Measurements from ENCODE around the gene TEKT5.

Gene TEKT5

GRCh38 chr16:10688291-10688690 is 6.4 kb downstream of the TEKT5 start:
- H3K27me3 ChIP-seq (ENCODE audit: insufficient read depth, poor library complexity, severe bottlenecking), result no peaks in the 10 kb centered on the region
- H3K9me3 ChIP-seq (ENCODE audit: severe bottlenecking), result no peaks in the 10 kb centered on the region
- no peak for TF ChIP-seq CTCF (IDR thresholded peaks at IDR 0.05; ENCODE audit: poor library complexity, severe bottlenecking)
- no peak overlapping the region for H3K27ac ChIP-seq (ENCODE audit: poor library complexity, severe bottlenecking)
- H3K36me3 ChIP-seq (ENCODE audit: low read depth), result no peaks in the 10 kb centered on the region
- DNase-seq (ENCODE audit: low spot score), result no peak
- no peak overlapping the region for H3K4me3 ChIP-seq (ENCODE audit: severe bottlenecking)
- H3K4me1 ChIP-seq (ENCODE audit: insufficient read depth, poor library complexity, severe bottlenecking), result no peaks in the 10 kb centered on the region
- ATAC-seq (ENCODE audit: low read depth), result no peak

- H3K4me1 ChIP-seq (ENCODE audit: insufficient read depth, poor library complexity, severe bottlenecking), result no peaks in the 10 kb centered on the region
- no peak for DNase-seq (ENCODE audit: low spot score)
- H3K4me3 ChIP-seq (ENCODE audit: severe bottlenecking), result no peak overlapping the region
- TF ChIP-seq CTCF (IDR thresholded peaks at IDR 0.05; ENCODE audit: poor library complexity, severe bottlenecking), result no peak
- no peaks in the 10 kb centered on the region for H3K27me3 ChIP-seq (ENCODE audit: insufficient read depth, poor library complexity, severe bottlenecking)
- H3K36me3 ChIP-seq (ENCODE audit: low read depth), result no peaks in the 10 kb centered on the region
- no peak overlapping the region for H3K27ac ChIP-seq (ENCODE audit: poor library complexity, severe bottlenecking)
- no peaks in the 10 kb centered on the region for H3K9me3 ChIP-seq (ENCODE audit: severe bottlenecking)
- ATAC-seq (ENCODE audit: low read depth), result no peak
These were observed 9.0 kb downstream of the TEKT5 start for GRCh38 chr16:10685709-10686108.

- Histone ChIP-seq H3K4me1 (ENCODE audit: insufficient read depth, poor library complexity, severe bottlenecking) (no peaks in the 10 kb centered on the region), H3K4me3 (ENCODE audit: severe bottlenecking) (no peak overlapping the region), H3K9me3 (ENCODE audit: severe bottlenecking) (no peaks in the 10 kb centered on the region), H3K27me3 (ENCODE audit: insufficient read depth, poor library complexity, severe bottlenecking) (no peaks in the 10 kb centered on the region), H3K36me3 (ENCODE audit: low read depth) (no peaks in the 10 kb centered on the region), H3K27ac (ENCODE audit: poor library complexity, severe bottlenecking) (no peak overlapping the region)
- TF ChIP-seq CTCF (IDR thresholded peaks at IDR 0.05; ENCODE audit: poor library complexity, severe bottlenecking), result no peak
- ATAC-seq (ENCODE audit: low read depth) (no peak), DNase-seq (ENCODE audit: low spot score) (no peak)
These were observed 10.1 kb downstream of the TEKT5 start for GRCh38 chr16:10684511-10685151.

GRCh38 chr16:10683170-10683569 is 11.6 kb downstream of the TEKT5 start:
- Histone ChIP-seq H3K27me3 (ENCODE audit: insufficient read depth, poor library complexity, severe bottlenecking) (no peaks in the 10 kb centered on the region), H3K4me1 (ENCODE audit: insufficient read depth, poor library complexity, severe bottlenecking) (no peaks in the 10 kb centered on the region), H3K9me3 (ENCODE audit: severe bottlenecking) (no peaks in the 10 kb centered on the region), H3K36me3 (ENCODE audit: low read depth) (no peaks in the 10 kb centered on the region), H3K27ac (ENCODE audit: poor library complexity, severe bottlenecking) (no peak overlapping the region), H3K4me3 (ENCODE audit: severe bottlenecking) (no peak overlapping the region)
- no peak for TF ChIP-seq CTCF (IDR thresholded peaks at IDR 0.05; ENCODE audit: poor library complexity, severe bottlenecking)
- DNase-seq (ENCODE audit: low spot score), result no peak
- peak; percentile 31; the same call in 1 of the 3 replicates for ATAC-seq (ENCODE audit: low read depth)

GRCh38 chr16:10682604-10683003 is 12.1 kb downstream of the TEKT5 start:
- H3K9me3 ChIP-seq (ENCODE audit: severe bottlenecking), result no peaks in the 10 kb centered on the region
- no peak for DNase-seq (ENCODE audit: low spot score)
- ATAC-seq (ENCODE audit: low read depth), result no peak

More at GRCh38 chr16:10682604-10683003, 12.1 kb downstream of the TEKT5 start:
- TF ChIP-seq CTCF (IDR thresholded peaks at IDR 0.05; ENCODE audit: poor library complexity, severe bottlenecking), result no peak
- no peaks in the 10 kb centered on the region for H3K4me1 ChIP-seq (ENCODE audit: insufficient read depth, poor library complexity, severe bottlenecking)
- no peak overlapping the region for H3K4me3 ChIP-seq (ENCODE audit: severe bottlenecking)
- no peak overlapping the region for H3K27ac ChIP-seq (ENCODE audit: poor library complexity, severe bottlenecking)
- H3K27me3 ChIP-seq (ENCODE audit: insufficient read depth, poor library complexity, severe bottlenecking), result no peaks in the 10 kb centered on the region
- no peaks in the 10 kb centered on the region for H3K36me3 ChIP-seq (ENCODE audit: low read depth)

All from RWPE2 (cell line).